Calu3 (cell line): ENCODE results near the gene SCCPDH. TPM values are rescaled to one million over a fixed set of nuclear protein-coding genes. Genes with fewer than 3 reads are reported as not detected.
"Not testable (repeated sequence)": the region's sequence is repeated elsewhere in the genome, so short reads cannot be mapped to it uniquely, and the experiment has no call there.

Source experiments
- BruUV-seq: library from RNA; stranded (reverse); fragments of 400-500 nt; replicated peaks from 2 replicates; lab custom pipeline; 2021; lab: Mats Ljungman, UMichigan
- CTCF ChIA-PET: fragments of 300-600 bp; sonication (Branson Sonifier 250); formaldehyde crosslinking; loops from one replicate; lab custom pipeline; 2022; ENCODE audit warnings: antibody characterized with exemption; lab: Charles Lee
- DNase-seq: peaks from one replicate; pipeline ENCODE4 v3.0.0; 2022
- H3K27ac Mint-ChIP-seq: one replicate; pipeline ENCODE4 v1.8.0; 2022; ENCODE audit warnings: mixed read lengths; ENCODE audit not compliant: unreplicated experiment
- H3K27me3 Mint-ChIP-seq: one replicate; pipeline ENCODE4 v1.8.0; 2022; ENCODE audit warnings: mixed read lengths; ENCODE audit not compliant: unreplicated experiment
- H3K36me3 Mint-ChIP-seq: one replicate; pipeline ENCODE4 v1.8.0; 2022; ENCODE audit warnings: mild to moderate bottlenecking, moderate library complexity, mixed read lengths; ENCODE audit not compliant: insufficient read depth, unreplicated experiment
- H3K4me1 Mint-ChIP-seq: one replicate; pipeline ENCODE4 v1.8.0; 2022; ENCODE audit warnings: mild to moderate bottlenecking, low read depth, mixed read lengths; ENCODE audit not compliant: unreplicated experiment
- H3K4me3 Mint-ChIP-seq: one replicate; pipeline ENCODE4 v1.8.0; 2022; ENCODE audit warnings: mild to moderate bottlenecking, low read depth, moderate library complexity, mixed read lengths; ENCODE audit not compliant: unreplicated experiment
- H3K9me3 Mint-ChIP-seq: one replicate; pipeline ENCODE4 v1.8.0; 2022; ENCODE audit warnings: low read depth, mixed read lengths; ENCODE audit not compliant: unreplicated experiment
- intact Hi-C: fragments of 100-400 bp; cut with micrococcal nuclease; formaldehyde crosslinking; loops from one replicate; pipeline ENCODE4 v1.10.0; 2022; ENCODE audit not compliant: unreplicated experiment
- total RNA-seq: library from RNA; stranded (reverse); gene quantifications from 2 replicates; pipeline ENCODE4 v1.2.3, GENCODE V29; 2022
- TF ChIP-seq, protein P1 (sequence below): fragments of 200-600 bp; IDR thresholded peaks from one replicate; pipeline ENCODE4 v1.8.0; 2022; ENCODE audit warnings: antibody characterized with exemption; ENCODE audit not compliant: unreplicated experiment

SCCPDH gene
- total RNA-seq, 1 experiment from 2014 or later: 40.0 TPM

DNA sequence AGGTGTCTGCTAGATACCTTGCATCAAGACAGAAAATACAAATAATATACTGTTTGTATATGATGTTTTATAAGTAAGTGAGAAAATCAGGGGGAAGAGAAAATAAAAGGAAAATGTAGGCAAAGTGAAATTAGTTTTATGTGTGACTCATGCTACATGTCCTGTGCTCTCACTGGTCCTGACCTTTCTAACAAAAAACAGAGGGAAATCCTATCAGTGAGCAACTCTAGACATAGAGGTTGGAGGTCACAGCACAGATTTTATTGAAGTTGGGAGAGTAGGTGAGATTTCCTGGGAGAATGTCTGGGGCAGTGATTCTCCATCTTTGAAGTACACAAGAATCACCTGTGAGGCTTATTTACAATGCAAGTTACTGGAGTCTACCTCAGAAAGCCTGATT, 9.5 kb downstream of the SCCPDH start:
- no peak overlapping the region for H3K4me3 Mint-ChIP-seq
- H3K36me3 Mint-ChIP-seq: peaks cover 21% of the 10 kb centered on the region
- intact Hi-C loops: no loop called here
- TF ChIP-seq, protein P1, sequence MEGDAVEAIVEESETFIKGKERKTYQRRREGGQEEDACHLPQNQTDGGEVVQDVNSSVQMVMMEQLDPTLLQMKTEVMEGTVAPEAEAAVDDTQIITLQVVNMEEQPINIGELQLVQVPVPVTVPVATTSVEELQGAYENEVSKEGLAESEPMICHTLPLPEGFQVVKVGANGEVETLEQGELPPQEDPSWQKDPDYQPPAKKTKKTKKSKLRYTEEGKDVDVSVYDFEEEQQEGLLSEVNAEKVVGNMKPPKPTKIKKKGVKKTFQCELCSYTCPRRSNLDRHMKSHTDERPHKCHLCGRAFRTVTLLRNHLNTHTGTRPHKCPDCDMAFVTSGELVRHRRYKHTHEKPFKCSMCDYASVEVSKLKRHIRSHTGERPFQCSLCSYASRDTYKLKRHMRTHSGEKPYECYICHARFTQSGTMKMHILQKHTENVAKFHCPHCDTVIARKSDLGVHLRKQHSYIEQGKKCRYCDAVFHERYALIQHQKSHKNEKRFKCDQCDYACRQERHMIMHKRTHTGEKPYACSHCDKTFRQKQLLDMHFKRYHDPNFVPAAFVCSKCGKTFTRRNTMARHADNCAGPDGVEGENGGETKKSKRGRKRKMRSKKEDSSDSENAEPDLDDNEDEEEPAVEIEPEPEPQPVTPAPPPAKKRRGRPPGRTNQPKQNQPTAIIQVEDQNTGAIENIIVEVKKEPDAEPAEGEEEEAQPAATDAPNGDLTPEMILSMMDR: no peak
- BruUV-seq: no TSS peak
- H3K27ac Mint-ChIP-seq: no peak overlapping the region
- no peak for DNase-seq
- no peaks in the 10 kb centered on the region for H3K9me3 Mint-ChIP-seq
- H3K27me3 Mint-ChIP-seq: no peaks in the 10 kb centered on the region
- CTCF ChIA-PET: no interaction called here
- peaks cover 19% of the 10 kb centered on the region for H3K4me1 Mint-ChIP-seq

DNA sequence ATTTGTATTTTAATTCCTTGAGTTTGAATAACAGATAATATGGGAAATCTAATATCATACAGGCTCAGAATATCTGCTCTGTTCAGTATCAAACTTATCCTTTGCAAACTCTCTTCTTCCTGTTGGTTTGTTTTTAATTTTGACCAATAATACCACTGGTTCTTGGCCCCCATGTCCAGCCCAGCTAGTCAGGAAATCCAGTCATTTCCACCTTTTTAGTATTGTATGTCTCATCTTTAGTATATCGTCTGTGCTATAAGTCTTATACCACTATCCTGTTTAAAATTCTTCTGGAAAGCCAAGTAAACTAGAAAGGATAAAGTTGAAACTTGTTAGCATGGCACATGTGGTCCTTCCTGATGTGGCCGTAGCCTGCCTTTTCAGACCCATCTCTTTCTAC, 10.7 kb downstream of the SCCPDH start:
- intact Hi-C loops: no loop called here
- Mint-ChIP-seq H3K4me3 (no peak overlapping the region), H3K27me3 (no peaks in the 10 kb centered on the region), H3K27ac (no peak overlapping the region), H3K36me3 (peaks cover 21% of the 10 kb centered on the region), H3K9me3 (no peaks in the 10 kb centered on the region), H3K4me1 (peaks cover 7% of the 10 kb centered on the region)
- no peak for DNase-seq
- CTCF ChIA-PET: no interaction called here
- no TSS peak for BruUV-seq
- TF ChIP-seq, protein P1: no peak

DNA sequence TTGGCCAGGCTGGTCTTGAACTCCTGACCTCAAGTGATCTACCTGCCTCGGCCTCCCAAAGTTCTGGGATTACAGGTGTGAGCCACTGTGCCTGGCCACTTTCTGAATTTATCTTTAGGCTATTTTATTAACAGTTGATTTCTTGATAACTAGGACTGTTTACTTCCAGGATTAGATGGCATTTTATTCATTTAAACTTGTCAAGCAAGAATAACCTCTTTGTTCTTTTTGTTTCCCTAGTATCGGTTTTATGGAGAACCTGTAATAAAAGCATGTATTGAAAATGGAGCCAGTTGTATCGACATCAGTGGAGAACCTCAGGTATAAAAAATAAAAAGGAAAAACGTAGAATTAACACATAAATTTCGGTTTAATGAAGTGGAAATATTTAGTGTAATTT, 11.5 kb downstream of the SCCPDH start:
- Mint-ChIP-seq H3K9me3 (no peaks in the 10 kb centered on the region), H3K4me1 (no peaks in the 10 kb centered on the region), H3K27me3 (no peaks in the 10 kb centered on the region), H3K4me3 (no peak overlapping the region), H3K36me3 (peaks cover 21% of the 10 kb centered on the region), H3K27ac (no peak overlapping the region)
- no peak for DNase-seq
- intact Hi-C loops: no loop called here
- no TSS peak for BruUV-seq
- TF ChIP-seq, protein P1: no peak
- CTCF ChIA-PET: no interaction called here

DNA sequence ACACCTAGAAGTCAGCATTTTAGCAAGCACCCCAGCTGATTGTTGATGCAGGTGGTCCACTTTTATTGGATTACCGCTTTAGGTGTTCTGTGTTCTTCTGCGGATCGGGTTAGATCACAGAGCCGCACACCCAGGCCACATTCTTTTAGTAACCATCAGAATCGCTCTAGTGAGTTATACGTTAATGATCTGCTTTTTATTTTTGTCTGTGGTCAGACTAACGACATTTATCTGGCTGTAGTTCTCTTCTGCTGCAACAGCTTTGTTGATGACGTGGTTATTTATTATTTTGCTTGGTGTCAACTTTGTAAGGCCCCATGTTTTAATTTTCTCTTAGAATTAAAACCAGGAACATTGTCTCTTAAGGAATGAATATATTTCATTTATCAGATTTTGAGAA, 18.2 kb downstream of the SCCPDH start:
- intact Hi-C loops: loop anchor here (10.0 kb wide), 1 partner anchor 992 kb away; the partner anchor contains the start of gene OR14K1
- Mint-ChIP-seq H3K4me3 (no peak overlapping the region), H3K36me3 (peaks cover 8% of the 10 kb centered on the region), H3K27me3 (no peaks in the 10 kb centered on the region), H3K9me3 (peaks cover 6% of the 10 kb centered on the region), H3K27ac (no peak overlapping the region), H3K4me1 (no peaks in the 10 kb centered on the region)
- BruUV-seq: no TSS peak
- TF ChIP-seq, protein P1: no peak
- DNase-seq: no peak
- CTCF ChIA-PET: no interaction called here

DNA sequence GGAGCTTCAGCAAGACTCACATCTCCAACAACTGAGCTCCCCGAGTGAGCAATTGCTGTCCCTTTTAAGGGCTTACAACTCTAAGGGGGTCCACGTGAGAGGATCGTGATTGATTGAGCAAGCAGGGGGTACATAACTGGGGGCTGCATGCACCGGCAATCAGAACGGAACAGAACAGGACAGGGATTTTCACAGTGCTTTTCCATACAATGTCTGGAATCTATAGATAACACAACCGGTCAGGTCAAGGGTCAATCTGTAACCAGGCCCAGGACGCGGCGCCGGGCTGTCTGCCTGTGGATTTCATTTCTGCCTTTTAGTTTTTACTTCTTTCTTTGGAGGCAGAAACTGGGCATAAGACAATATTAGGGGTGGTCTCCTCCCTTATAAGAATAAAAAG, 21.9 kb downstream of the SCCPDH start:
- CTCF ChIA-PET: interaction anchor here (0.7 kb wide), 1 partner anchor 18 kb away, joined by 6 read pairs; no protein-coding TSS in a partner anchor
- H3K4me1 Mint-ChIP-seq, H3K4me3 Mint-ChIP-seq, H3K27ac Mint-ChIP-seq, H3K27me3 Mint-ChIP-seq, BruUV-seq, H3K36me3 Mint-ChIP-seq, H3K9me3 Mint-ChIP-seq, DNase-seq: not testable (repeated sequence)
- intact Hi-C loops: loop anchor here (10.0 kb wide), 1 partner anchor 989 kb away; the partner anchor contains the start of gene OR14K1
